Neural crest cell (in vitro differentiated cells): ENCODE results near the gene PLA2G2C. TPM values are rescaled to one million over a fixed set of nuclear protein-coding genes. Genes with fewer than 3 reads are reported as not detected.

Experiments used
- DNase-seq: peaks from one replicate; pipeline ENCODE4 v3.0.0; 2021; ENCODE audit warnings: low read depth, mixed read lengths, low spot score
- H3K27ac Mint-ChIP-seq: one replicate; pipeline ENCODE4 v1.8.0; 2021; ENCODE audit warnings: mild to moderate bottlenecking, mixed read lengths; ENCODE audit not compliant: unreplicated experiment
- H3K27me3 Mint-ChIP-seq: 2 replicates; pipeline ENCODE4 v1.8.0; 2021; ENCODE audit warnings: low read depth, mild to moderate bottlenecking, mixed read lengths
- H3K36me3 Mint-ChIP-seq: 2 replicates; pipeline ENCODE4 v1.8.0; 2021; ENCODE audit warnings: low read depth, mild to moderate bottlenecking, mixed read lengths
- H3K4me1 Mint-ChIP-seq: 2 replicates; pipeline ENCODE4 v1.8.0; 2021; ENCODE audit warnings: mixed read lengths
- H3K4me3 Mint-ChIP-seq: one replicate; pipeline ENCODE4 v1.8.0; 2021; ENCODE audit warnings: mild to moderate bottlenecking, mixed read lengths
- H3K9me3 Mint-ChIP-seq: 2 replicates; pipeline ENCODE4 v1.8.0; 2021; ENCODE audit warnings: mixed read lengths
- CTCF ChIP-seq: fragments of 200-600 bp; sonication (generic); conservative IDR thresholded peaks from 2 replicates; pipeline ENCODE4 v1.5.0; 2021; ENCODE audit warnings: antibody characterized with exemption, mild to moderate bottlenecking
- total RNA-seq: library from RNA; stranded (reverse); gene quantifications from 2 replicates; pipeline ENCODE4 v1.2.1, GENCODE V29; 2021

The PLA2G2C gene
- total RNA-seq, 1 donor from 2014 or later = not detected

- no peak for TF ChIP-seq CTCF
- DNase-seq = no peak
- H3K9me3 Mint-ChIP-seq = no peaks in the 10 kb centered on the region
- H3K4me1 Mint-ChIP-seq = peaks cover 12% of the 10 kb centered on the region
- H3K36me3 Mint-ChIP-seq = no peaks in the 10 kb centered on the region
- no peak overlapping the region for H3K4me3 Mint-ChIP-seq
- no peak overlapping the region for H3K27ac Mint-ChIP-seq
- H3K27me3 Mint-ChIP-seq = peaks cover 27% of the 10 kb centered on the region
Measured at GRCh38 chr1:20187813-20188454, 1.6 kb upstream of the PLA2G2C start.

- Mint-ChIP-seq H3K27ac (peak overlapping the region; percentile 22), H3K27me3 (peaks cover 27% of the 10 kb centered on the region), H3K4me1 (peaks cover 12% of the 10 kb centered on the region), H3K4me3 (peak overlapping the region; percentile 86), H3K9me3 (no peaks in the 10 kb centered on the region), H3K36me3 (no peaks in the 10 kb centered on the region)
- no peak for TF ChIP-seq CTCF
- DNase-seq = no peak
Measured at GRCh38 chr1:20187103-20187812, 940 bp upstream of the PLA2G2C start.

- Mint-ChIP-seq H3K27me3 (peaks cover 24% of the 10 kb centered on the region), H3K27ac (peak overlapping the region; percentile 35), H3K9me3 (no peaks in the 10 kb centered on the region), H3K4me3 (peak overlapping the region; percentile 71), H3K4me1 (peaks cover 12% of the 10 kb centered on the region), H3K36me3 (no peaks in the 10 kb centered on the region)
- no peak for DNase-seq
- TF ChIP-seq CTCF = no peak
Measured at GRCh38 chr1:20184997-20185833, 1.1 kb downstream of the PLA2G2C start.

DNA sequence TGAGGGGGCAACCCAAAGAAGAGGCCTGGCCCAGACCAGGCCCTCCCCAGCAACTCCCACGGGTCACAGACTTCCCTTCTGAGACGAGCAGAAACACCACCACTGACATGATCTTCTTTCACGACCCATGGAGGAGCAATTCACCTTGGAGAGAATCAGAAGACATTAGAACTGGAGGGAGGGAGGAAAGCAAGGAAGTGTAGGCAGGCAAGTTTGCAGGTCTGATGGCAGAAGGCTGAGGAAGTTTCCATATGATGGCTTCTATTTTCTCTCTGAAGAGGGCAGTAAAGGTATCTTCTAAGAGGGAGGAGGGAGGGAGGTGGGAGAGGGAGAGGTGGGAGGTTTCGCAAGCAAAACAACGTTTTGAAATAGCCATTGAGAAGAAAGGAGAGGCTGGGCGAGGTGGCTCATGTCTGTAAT lies 1.8 kb downstream of the PLA2G2C start:
- peaks cover 3% of the 10 kb centered on the region for H3K9me3 Mint-ChIP-seq
- peak overlapping the region; percentile 71 for H3K4me3 Mint-ChIP-seq
- no peak for DNase-seq
- no peaks in the 10 kb centered on the region for H3K36me3 Mint-ChIP-seq
- no peak for TF ChIP-seq CTCF
- H3K27me3 Mint-ChIP-seq = peaks cover 24% of the 10 kb centered on the region
- no peak overlapping the region for H3K27ac Mint-ChIP-seq
- H3K4me1 Mint-ChIP-seq = peaks cover 12% of the 10 kb centered on the region

DNA sequence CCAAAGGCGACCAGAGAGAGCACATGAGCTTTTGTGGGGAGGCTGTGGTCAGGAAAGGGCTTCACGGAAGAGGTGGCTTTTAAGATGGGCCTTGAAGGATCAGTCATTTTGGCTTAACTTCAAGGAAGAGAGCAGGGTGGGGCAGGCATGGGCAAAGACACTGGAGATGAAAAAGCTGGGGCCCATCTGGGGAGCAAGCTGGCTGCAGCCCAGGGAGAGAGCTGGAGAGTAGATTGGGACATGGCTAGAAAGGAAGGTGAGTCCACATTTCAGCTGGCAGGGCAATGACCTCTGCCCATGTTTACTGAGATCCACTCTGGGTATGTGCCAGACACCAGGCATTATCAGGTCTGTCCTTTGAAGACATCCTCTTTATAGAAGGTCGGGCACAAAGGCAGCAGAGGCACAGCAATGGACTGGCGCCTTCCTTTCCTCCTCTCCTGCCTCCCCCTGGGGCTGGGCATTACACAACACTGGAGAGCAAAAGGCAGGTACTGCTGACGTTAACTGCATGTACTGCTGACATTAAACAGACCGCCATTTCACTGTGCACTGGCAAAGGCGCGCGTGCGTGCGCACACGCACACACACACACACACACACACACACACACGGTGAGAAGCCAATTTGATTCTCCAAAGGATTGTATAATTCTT lies 2.6 kb downstream of the PLA2G2C start:
- H3K27ac Mint-ChIP-seq = no peak overlapping the region
- H3K9me3 Mint-ChIP-seq = peaks cover 3% of the 10 kb centered on the region
- H3K4me1 Mint-ChIP-seq = peaks cover 12% of the 10 kb centered on the region
- no peaks in the 10 kb centered on the region for H3K36me3 Mint-ChIP-seq
- no peak for DNase-seq
- no peak for TF ChIP-seq CTCF
- H3K4me3 Mint-ChIP-seq = peak overlapping the region; percentile 71
- H3K27me3 Mint-ChIP-seq = peaks cover 25% of the 10 kb centered on the region
